ENCODE measurements around the gene ZNF407.

DNA sequence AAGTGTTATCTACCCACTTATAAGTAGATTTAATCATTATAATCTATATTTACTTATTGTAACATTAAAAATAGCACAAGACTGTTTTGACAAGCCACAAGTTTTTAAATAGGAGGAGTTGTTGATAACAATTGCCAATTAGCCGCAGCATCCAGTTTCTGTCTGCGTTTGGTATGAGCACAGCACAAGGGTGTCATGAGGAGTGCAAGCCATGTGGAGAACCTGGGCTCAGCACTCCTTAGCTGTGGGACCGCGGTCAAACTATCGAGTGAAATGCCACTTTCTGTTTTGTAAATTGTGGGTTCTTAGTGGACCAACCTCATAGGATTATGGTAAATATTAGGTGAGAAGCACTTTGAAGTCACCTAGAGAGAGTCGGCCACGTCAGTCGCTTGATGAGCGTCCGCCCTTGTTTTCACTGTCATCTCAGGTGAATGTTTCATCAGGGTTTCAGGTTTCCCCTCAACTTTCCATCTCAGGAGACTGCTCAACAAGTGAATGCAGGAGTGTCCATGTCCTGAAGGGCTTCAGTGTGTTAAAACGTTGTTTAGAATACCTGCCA is 294.5 kb downstream of the ZNF407 start:
- TF ChIP-seq SRF (IDR thresholded peaks at IDR 0.05; ENCODE audit: low read depth) (no peak), EZH2 (IDR thresholded peaks at IDR 0.05) (no peak), POLR2AphosphoS5 (IDR thresholded peaks at IDR 0.05; ENCODE audit: low read depth, low read length) (no peak), JUND (IDR thresholded peaks at IDR 0.05) (no peak), EZH2phosphoT487 (IDR thresholded peaks at IDR 0.05; ENCODE audit: borderline replicate concordance) (no peak), POLR2A (IDR thresholded peaks at IDR 0.05; ENCODE audit: borderline replicate concordance, extremely low read depth, insufficient read depth, insufficient read length) (no peak), RAD21 (IDR thresholded peaks at IDR 0.05; ENCODE audit: low read depth) (no peak)
- TF ChIP-seq, protein P1, sequence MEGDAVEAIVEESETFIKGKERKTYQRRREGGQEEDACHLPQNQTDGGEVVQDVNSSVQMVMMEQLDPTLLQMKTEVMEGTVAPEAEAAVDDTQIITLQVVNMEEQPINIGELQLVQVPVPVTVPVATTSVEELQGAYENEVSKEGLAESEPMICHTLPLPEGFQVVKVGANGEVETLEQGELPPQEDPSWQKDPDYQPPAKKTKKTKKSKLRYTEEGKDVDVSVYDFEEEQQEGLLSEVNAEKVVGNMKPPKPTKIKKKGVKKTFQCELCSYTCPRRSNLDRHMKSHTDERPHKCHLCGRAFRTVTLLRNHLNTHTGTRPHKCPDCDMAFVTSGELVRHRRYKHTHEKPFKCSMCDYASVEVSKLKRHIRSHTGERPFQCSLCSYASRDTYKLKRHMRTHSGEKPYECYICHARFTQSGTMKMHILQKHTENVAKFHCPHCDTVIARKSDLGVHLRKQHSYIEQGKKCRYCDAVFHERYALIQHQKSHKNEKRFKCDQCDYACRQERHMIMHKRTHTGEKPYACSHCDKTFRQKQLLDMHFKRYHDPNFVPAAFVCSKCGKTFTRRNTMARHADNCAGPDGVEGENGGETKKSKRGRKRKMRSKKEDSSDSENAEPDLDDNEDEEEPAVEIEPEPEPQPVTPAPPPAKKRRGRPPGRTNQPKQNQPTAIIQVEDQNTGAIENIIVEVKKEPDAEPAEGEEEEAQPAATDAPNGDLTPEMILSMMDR (IDR thresholded peaks at IDR 0.05 in 2 of 3, conservative IDR thresholded peaks at IDR 0.05 in 1 of 3; ENCODE audit: borderline replicate concordance in 1 of 3, insufficient read depth in 1 of 3, low read depth in 2 of 3, low read length in 2 of 3), result no peak
- TF ChIP-seq, protein P2, sequence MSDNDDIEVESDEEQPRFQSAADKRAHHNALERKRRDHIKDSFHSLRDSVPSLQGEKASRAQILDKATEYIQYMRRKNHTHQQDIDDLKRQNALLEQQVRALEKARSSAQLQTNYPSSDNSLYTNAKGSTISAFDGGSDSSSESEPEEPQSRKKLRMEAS (IDR thresholded peaks at IDR 0.05), result no peak
- TF ChIP-seq, protein P3, sequence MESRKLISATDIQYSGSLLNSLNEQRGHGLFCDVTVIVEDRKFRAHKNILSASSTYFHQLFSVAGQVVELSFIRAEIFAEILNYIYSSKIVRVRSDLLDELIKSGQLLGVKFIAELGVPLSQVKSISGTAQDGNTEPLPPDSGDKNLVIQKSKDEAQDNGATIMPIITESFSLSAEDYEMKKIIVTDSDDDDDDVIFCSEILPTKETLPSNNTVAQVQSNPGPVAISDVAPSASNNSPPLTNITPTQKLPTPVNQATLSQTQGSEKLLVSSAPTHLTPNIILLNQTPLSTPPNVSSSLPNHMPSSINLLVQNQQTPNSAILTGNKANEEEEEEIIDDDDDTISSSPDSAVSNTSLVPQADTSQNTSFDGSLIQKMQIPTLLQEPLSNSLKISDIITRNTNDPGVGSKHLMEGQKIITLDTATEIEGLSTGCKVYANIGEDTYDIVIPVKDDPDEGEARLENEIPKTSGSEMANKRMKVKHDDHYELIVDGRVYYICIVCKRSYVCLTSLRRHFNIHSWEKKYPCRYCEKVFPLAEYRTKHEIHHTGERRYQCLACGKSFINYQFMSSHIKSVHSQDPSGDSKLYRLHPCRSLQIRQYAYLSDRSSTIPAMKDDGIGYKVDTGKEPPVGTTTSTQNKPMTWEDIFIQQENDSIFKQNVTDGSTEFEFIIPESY (IDR thresholded peaks at IDR 0.05; ENCODE audit: extremely low read depth, insufficient replicate concordance, low read length), result no peak
